Fibroblast of lung (primary cell): ENCODE data around the gene CRMP1.

Source experiments
- CTCF ChIP-seq, 2 donors: IDR thresholded peaks in 1 of 2; conservative IDR thresholded peaks in 1 of 2; 1 replicate in 1 of 2; 2 replicates in 1 of 2; pipeline ENCODE4 v1.5.1; 2011 to 2012; ENCODE audit warnings: low read length in 2 of 2, control low read depth in 1 of 2, inconsistent platforms in 1 of 2, low read depth in 1 of 2, mild to moderate bottlenecking in 1 of 2
- EZH2 ChIP-seq: IDR thresholded peaks from 2 replicates; pipeline ENCODE4 v1.5.1; 2012; ENCODE audit warnings: low read length, control low read depth, mild to moderate bottlenecking; ENCODE audit errors: missing control alignments

- no peak for TF ChIP-seq CTCF (conservative IDR thresholded peaks at IDR 0.05 in 1 of 2, IDR thresholded peaks at IDR 0.05 in 1 of 2; ENCODE audit: low read depth in 1 of 2, low read length in 2 of 2)
- no peak for TF ChIP-seq EZH2
Observed at GRCh38 chr4:5781691-5782090, 111.2 kb downstream of the CRMP1 start.
